Stimulated activated CD8-positive, alpha-beta memory T cell treated with anti-CD3 and anti-CD28 coated beads, Interleukin-4, amount 100 ng/mL, for 24 hours (primary cell): ENCODE results near the gene NEIL3.

ENCODE experiments used
- DNase-seq: peaks from one replicate; pipeline ENCODE4 v3.0.0-alpha.2; 2020; ENCODE audit warnings: low read depth

The NEIL3 gene

DNA sequence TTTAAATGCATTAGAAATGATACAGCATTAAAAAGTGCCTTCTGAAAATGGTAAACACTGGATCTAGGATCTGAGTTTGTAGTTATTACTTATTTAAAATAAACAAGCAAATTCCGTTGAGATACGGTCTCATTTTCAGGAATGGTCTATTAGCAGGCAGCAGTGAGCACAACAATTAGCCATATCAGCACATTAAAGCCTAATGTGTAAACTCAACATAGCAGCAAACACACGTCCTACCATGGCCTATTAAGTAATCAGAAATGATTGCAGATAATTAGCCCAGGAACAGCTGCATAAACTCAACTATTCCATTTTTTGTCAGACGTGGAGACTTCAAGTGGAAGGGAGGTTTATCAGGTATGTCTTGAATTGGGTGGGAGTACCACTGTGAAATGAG, 61.8 kb downstream of the NEIL3 start:
- no peak for DNase-seq

GRCh38 chr4:177374966-177375365, 65.3 kb downstream of the NEIL3 start:
- no peak for DNase-seq

- no peak for DNase-seq
Measured at GRCh38 chr4:177375372-177375771, 65.7 kb downstream of the NEIL3 start.

GRCh38 chr4:177376024-177376423, 66.3 kb downstream of the NEIL3 start:
- no peak for DNase-seq

GRCh38 chr4:177380730-177381287, 71.1 kb downstream of the NEIL3 start:
- no peak for DNase-seq

DNA sequence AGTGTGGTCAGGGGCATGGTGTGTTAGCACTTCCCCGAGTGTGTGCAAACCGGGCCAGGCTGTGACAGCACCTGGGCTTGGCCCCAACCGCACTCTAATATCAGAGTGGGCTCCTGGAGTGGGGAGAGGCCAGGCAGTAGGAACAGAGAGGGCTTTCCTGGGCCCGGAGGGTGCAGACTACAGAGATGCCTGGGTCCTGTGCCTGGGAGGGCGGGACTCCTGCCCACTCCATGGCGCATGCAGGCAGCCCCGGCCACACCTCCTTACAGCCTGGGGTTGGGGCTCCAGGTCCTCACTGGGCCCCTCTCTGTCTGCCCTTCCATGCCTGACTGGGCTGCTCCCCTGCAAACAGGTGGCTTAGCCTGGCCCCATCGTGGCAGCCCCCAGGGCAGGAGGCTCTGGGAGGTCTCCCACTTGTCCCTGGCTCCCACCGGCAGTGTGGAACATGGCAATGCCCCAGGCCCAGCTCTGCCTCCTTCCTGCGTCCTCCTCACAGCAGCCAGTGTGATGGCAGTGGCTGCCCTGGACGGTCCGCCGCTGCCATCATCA, 72.2 kb downstream of the NEIL3 start:
- DNase-seq = no peak

DNA sequence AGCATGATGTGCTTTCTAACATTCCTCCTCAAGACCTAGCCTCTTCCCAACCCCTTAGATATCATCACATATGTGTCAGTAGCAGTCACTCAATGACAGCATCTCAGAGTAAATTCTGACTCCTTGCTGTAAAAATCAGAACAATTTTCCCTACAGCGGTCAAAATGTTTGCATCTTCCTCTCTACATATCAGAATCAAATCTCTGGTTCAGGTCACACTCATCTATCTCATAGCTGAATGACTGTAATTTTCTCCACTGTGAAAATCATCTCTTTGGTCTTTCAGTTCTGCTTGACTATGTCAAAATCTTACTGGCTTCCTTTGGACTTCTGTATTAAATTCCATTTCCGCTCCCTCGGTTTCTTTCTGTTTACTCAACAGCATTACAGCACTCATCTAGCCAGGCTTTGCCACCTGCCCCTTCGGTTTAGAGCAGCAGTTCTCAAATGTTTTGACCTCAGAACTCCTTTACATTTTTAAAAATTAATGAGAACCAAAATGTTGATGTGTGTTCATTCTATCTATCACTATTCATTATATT, 75.3 kb downstream of the NEIL3 start:
- DNase-seq = no peak

DNA sequence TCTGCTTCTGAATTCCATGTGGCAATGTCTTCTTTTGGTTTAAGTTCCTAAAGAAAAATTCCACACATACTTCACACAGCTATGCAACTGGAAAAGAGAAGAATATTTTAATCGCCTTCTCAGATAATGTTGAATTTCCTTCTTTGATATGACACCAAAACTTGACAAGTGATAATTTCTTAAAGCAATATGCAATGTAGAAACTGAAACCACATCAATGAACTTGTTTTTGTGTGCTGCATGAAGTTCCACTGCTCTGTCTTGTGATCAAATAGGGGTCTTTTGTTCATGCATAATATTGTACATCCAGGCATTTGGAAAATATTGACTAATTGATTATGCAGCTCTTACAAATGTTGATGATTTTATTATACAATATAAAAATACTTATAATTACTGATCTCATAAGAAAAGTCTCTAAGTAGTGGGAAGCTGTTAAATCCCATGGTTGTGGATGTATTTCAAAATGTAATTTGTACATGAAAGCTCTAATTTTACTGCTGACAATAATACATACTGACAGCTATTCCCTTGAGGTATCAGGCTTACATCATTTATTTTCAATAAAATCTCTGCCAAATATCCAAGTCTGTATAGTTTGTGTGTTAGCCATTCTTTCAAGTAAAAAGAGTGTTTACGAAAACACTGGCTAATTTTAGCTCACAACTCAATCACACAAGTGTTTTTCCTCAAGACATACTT, 76.1 kb downstream of the NEIL3 start:
- DNase-seq = no peak

GRCh38 chr4:177386278-177386815, 76.7 kb downstream of the NEIL3 start:
- no peak for DNase-seq

DNA sequence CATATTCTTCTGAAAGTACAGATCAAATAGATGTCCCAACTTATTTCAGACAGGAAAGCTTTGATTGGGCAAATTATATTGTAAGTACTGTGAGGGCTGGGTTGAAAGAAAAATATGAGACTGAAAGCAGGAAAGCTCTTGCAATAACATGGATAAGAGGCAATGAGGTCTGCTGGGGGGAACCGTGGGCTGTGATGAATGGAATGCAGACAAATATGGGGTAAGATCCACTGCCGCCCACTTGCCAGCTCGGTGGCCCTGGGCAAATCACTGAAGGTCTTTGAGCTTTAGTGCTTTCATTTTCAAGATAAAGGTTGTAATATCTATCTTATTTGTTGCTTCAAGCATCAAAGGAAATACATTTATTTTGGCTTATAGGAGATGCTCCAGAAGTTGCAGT, 81.6 kb downstream of the NEIL3 start:
- DNase-seq = no peak

- DNase-seq = no peak
Measured at GRCh38 chr4:177391953-177392352, 82.3 kb downstream of the NEIL3 start.

DNA sequence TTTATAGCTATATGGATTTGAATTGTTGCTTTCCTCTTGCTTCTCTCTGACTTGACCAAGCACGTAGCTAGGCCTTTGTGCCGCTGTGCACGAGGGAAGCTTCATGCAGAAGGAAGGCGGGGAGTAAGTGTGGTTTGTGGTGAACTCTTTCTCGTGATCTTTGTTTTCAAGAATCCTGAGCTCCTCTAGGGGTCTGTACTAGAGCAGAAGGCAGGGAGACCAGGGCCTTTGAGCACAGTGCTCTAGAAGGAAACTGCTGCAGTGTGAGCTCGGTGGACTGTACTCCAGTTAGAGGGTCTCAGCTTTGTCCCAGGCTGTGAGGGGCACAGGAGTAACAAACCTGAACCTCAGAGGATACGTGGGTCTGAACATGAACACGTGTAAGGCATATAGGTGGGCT, 83.6 kb downstream of the NEIL3 start:
- no peak for DNase-seq

GRCh38 chr4:177396352-177396751, 86.7 kb downstream of the NEIL3 start:
- no peak for DNase-seq

GRCh38 chr4:177400030-177400429, 90.4 kb downstream of the NEIL3 start:
- no peak for DNase-seq

GRCh38 chr4:177401658-177402273, 92.1 kb downstream of the NEIL3 start:
- no peak for DNase-seq

GRCh38 chr4:177403746-177404145, 94.1 kb downstream of the NEIL3 start:
- no peak for DNase-seq

- DNase-seq = no peak
Measured at GRCh38 chr4:177404342-177404741, 94.7 kb downstream of the NEIL3 start.

GRCh38 chr4:177404986-177405385, 95.3 kb downstream of the NEIL3 start:
- no peak for DNase-seq

GRCh38 chr4:177405508-177405907, 95.8 kb downstream of the NEIL3 start:
- DNase-seq = no peak

DNA sequence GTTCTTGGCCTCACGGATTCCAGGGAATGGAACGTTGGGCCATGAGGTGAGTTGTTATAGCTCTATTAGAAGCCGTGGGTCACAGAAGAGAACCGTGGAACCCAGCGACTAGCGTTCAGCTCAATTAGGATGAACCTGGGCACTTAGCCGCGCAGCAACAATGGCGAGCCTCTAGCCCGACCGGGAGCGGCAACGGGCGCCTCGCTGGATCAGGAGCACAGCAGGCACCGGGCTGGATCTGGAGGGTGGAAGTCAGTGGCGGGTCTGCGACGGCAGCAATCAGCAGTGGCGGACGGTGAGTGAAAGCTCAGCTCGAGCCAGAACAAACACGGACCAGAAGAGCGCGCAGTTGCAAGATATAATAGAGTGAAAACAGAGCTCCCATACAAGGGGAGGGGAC, 98.3 kb downstream of the NEIL3 start:
- DNase-seq = no peak

GRCh38 chr4:177410566-177410965, 100.9 kb downstream of the NEIL3 start:
- no peak for DNase-seq

DNA sequence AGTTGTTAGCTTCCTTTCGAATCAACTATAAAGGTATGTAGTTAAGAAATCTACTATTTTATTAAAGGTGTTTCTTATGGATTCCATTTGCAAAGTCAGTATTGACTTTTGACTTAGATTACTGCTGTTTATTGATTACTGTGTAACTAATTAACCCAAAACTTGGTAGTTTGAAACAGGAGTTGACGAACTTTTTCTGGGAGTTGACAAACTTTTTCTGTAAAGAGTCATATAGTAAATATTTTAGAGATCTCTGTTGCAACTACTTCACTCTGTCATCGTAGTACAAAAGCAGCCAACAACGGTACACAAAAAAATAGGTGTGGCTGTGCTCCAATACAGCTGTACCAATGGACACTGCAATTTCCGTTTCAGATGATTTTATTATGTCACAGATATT, 102.3 kb downstream of the NEIL3 start:
- no peak for DNase-seq
